ENCODE data around the gene PVALEF.

GRCh38 chr17:81183807-81184206 lies 18.5 kb downstream of the PVALEF start:
- no peak for TF ChIP-seq RBBP5 (IDR thresholded peaks at IDR 0.05; ENCODE audit: borderline replicate concordance, low read depth, low read length)
- TF ChIP-seq, protein P1, sequence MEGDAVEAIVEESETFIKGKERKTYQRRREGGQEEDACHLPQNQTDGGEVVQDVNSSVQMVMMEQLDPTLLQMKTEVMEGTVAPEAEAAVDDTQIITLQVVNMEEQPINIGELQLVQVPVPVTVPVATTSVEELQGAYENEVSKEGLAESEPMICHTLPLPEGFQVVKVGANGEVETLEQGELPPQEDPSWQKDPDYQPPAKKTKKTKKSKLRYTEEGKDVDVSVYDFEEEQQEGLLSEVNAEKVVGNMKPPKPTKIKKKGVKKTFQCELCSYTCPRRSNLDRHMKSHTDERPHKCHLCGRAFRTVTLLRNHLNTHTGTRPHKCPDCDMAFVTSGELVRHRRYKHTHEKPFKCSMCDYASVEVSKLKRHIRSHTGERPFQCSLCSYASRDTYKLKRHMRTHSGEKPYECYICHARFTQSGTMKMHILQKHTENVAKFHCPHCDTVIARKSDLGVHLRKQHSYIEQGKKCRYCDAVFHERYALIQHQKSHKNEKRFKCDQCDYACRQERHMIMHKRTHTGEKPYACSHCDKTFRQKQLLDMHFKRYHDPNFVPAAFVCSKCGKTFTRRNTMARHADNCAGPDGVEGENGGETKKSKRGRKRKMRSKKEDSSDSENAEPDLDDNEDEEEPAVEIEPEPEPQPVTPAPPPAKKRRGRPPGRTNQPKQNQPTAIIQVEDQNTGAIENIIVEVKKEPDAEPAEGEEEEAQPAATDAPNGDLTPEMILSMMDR (IDR thresholded peaks at IDR 0.05; ENCODE audit: control extremely low read depth in 1 of 3, insufficient read depth in 1 of 3, low read depth in 1 of 3, low read length in 3 of 3): no peak
- TF ChIP-seq, protein P2, sequence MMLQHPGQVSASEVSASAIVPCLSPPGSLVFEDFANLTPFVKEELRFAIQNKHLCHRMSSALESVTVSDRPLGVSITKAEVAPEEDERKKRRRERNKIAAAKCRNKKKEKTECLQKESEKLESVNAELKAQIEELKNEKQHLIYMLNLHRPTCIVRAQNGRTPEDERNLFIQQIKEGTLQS (IDR thresholded peaks at IDR 0.05; ENCODE audit: insufficient read depth, low read depth, low read length): no peak
- TF ChIP-seq SRF (IDR thresholded peaks at IDR 0.05; ENCODE audit: low read depth, low read length): no peak
- 0 out of 3 replicates have a peak, but pooled peaks of 1 of the 2 experiments have one; percentile 11 for TF ChIP-seq POLR2A (IDR thresholded peaks at IDR 0.05; ENCODE audit: control extremely low read depth in 1 of 2, low read depth in 2 of 2, low read length in 2 of 2)
- no peak for TF ChIP-seq EP300 (IDR thresholded peaks at IDR 0.05; ENCODE audit: borderline replicate concordance in 1 of 2, low read depth in 2 of 2, low read length in 2 of 2)
- TF ChIP-seq JUND (IDR thresholded peaks at IDR 0.05; ENCODE audit: low read length): no peak
- TF ChIP-seq HDAC2 (IDR thresholded peaks at IDR 0.05; ENCODE audit: borderline replicate concordance in 1 of 2, low read depth in 2 of 2, low read length in 2 of 2): no peak
- TF ChIP-seq SP1 (IDR thresholded peaks at IDR 0.05; ENCODE audit: low read depth, low read length): no peak
- no peak for TF ChIP-seq CBX5 (IDR thresholded peaks at IDR 0.05; ENCODE audit: low read depth, low read length)
- no peak for TF ChIP-seq FOSL1 (IDR thresholded peaks at IDR 0.05; ENCODE audit: insufficient read depth, low read depth, low read length)
- TF ChIP-seq EZH2 (IDR thresholded peaks at IDR 0.05; ENCODE audit: low read depth, low read length, severe bottlenecking): no peak
